NB4 (cell line): Measurements from ENCODE around the gene COX4I1.

ENCODE experiments used
- MYC ChIP-seq: IDR thresholded peaks from 2 replicates; pipeline ENCODE4 v1.6.1; 2011; ENCODE audit warnings: low read depth, low read length
- POLR2A ChIP-seq: IDR thresholded peaks from 2 replicates; pipeline ENCODE4 v1.6.1; 2011; ENCODE audit warnings: mild to moderate bottlenecking; ENCODE audit not compliant: insufficient read length; ENCODE audit errors: extremely low read depth
- TF ChIP-seq, protein P1 (sequence below): IDR thresholded peaks from one replicate; pipeline ENCODE4 v1.5.1; 2012; ENCODE audit warnings: low read depth, low read length
- TF ChIP-seq, protein P2 (sequence below): IDR thresholded peaks from 2 replicates; pipeline ENCODE4 v1.6.1; 2011; ENCODE audit warnings: low read depth, low read length

DNA sequence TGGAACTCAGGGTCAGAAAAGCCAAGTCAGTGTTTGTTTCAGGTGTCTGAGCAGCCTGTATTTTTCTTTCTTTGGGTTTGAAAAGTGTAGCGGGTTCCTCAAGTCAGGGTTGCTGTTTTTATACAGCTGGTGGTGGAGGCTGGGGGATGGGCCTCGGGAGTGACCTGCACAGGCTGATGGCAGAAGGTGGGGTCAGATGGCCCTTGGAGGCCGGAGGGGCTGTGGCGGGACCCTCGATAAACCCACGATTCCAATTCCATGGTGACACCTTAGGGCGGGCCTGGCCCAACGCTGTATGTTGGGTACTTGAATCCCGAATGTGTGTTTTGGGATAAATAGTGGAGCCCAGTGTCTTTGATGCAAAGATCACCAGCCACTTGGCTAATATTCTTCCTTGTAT is 28.7 kb downstream of the COX4I1 start:
- TF ChIP-seq, protein P1, sequence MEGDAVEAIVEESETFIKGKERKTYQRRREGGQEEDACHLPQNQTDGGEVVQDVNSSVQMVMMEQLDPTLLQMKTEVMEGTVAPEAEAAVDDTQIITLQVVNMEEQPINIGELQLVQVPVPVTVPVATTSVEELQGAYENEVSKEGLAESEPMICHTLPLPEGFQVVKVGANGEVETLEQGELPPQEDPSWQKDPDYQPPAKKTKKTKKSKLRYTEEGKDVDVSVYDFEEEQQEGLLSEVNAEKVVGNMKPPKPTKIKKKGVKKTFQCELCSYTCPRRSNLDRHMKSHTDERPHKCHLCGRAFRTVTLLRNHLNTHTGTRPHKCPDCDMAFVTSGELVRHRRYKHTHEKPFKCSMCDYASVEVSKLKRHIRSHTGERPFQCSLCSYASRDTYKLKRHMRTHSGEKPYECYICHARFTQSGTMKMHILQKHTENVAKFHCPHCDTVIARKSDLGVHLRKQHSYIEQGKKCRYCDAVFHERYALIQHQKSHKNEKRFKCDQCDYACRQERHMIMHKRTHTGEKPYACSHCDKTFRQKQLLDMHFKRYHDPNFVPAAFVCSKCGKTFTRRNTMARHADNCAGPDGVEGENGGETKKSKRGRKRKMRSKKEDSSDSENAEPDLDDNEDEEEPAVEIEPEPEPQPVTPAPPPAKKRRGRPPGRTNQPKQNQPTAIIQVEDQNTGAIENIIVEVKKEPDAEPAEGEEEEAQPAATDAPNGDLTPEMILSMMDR: no peak
- TF ChIP-seq POLR2A: no peak
- TF ChIP-seq, protein P2, sequence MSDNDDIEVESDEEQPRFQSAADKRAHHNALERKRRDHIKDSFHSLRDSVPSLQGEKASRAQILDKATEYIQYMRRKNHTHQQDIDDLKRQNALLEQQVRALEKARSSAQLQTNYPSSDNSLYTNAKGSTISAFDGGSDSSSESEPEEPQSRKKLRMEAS: no peak
- TF ChIP-seq MYC: no peak
